Liver (tissue), 9 donors: ENCODE data around the gene USP11. TPM values are rescaled to one million over a fixed set of nuclear protein-coding genes. Genes with fewer than 3 reads are reported as not detected.

Experiments
- DNase-seq: peaks from one replicate; pipeline ENCODE4 v3.0.0-alpha.2; 2017; ENCODE audit warnings: low spot score
- H3K27ac ChIP-seq, 2 donors: one replicate each; pipeline ENCODE4 v1.7.0; 2013; ENCODE audit warnings: inconsistent platforms in 2 of 2, low read length in 2 of 2, control low read depth in 1 of 2, low read depth in 1 of 2, mild to moderate bottlenecking in 1 of 2
- H3K27me3 ChIP-seq, 4 donors: one replicate each; pipeline versions ENCODE4 v1.6.1 to v1.7.0; 2013; ENCODE audit warnings: low read length in 3 of 4, inconsistent platforms in 1 of 4, mild to moderate bottlenecking in 1 of 4, moderate library complexity in 1 of 4; ENCODE audit not compliant: control insufficient read depth in 4 of 4, insufficient read depth in 4 of 4
- H3K36me3 ChIP-seq, 4 donors: one replicate each; pipeline versions ENCODE4 v1.6.1 to v1.7.0; 2013; ENCODE audit warnings: low read length in 3 of 4, mild to moderate bottlenecking in 3 of 4, low read depth in 1 of 4, moderate library complexity in 1 of 4; ENCODE audit not compliant: control insufficient read depth in 4 of 4, insufficient read depth in 3 of 4
- H3K4me1 ChIP-seq, 4 donors: one replicate each; pipeline versions ENCODE4 v1.6.1 to v1.7.0; 2013; ENCODE audit warnings: low read length in 3 of 4, mild to moderate bottlenecking in 3 of 4, moderate library complexity in 1 of 4; ENCODE audit not compliant: control insufficient read depth in 4 of 4, insufficient read depth in 4 of 4
- H3K4me3 ChIP-seq, 3 donors: one replicate each; pipeline versions ENCODE4 v1.6.1 to v1.7.0; 2013; ENCODE audit warnings: low read length in 3 of 3, control low read depth in 1 of 3, low read depth in 1 of 3, mild to moderate bottlenecking in 1 of 3
- H3K9ac ChIP-seq, 2 donors: one replicate each; pipeline ENCODE4 v1.7.0; 2013; ENCODE audit warnings: low read length in 2 of 2, mild to moderate bottlenecking in 2 of 2, moderate library complexity in 2 of 2, control low read depth in 1 of 2, low read depth in 1 of 2
- H3K9me3 ChIP-seq, 4 donors: one replicate each; pipeline versions ENCODE4 v1.6.1 to v1.7.0; 2013; ENCODE audit warnings: low read length in 3 of 4; ENCODE audit not compliant: control insufficient read depth in 4 of 4
- ATF3 ChIP-seq: IDR thresholded peaks from 2 replicates; pipeline ENCODE4 v1.6.1; 2016; ENCODE audit warnings: antibody characterized with exemption
- EGR1 ChIP-seq, 2 donors: IDR thresholded peaks; 2 replicates each; pipeline ENCODE4 v1.6.1; 2016 to 2018; ENCODE audit warnings: antibody characterized with exemption in 2 of 2, low read depth in 2 of 2
- FOXA1 ChIP-seq: IDR thresholded peaks from 2 replicates; pipeline ENCODE4 v1.6.1; 2016; ENCODE audit warnings: antibody characterized with exemption
- FOXA2 ChIP-seq: IDR thresholded peaks from 2 replicates; pipeline ENCODE4 v1.6.1; 2016; ENCODE audit warnings: antibody characterized with exemption
- GABPA ChIP-seq, 2 donors: IDR thresholded peaks in 1 of 2; conservative IDR thresholded peaks in 1 of 2; 2 replicates each; pipeline ENCODE4 v1.6.1; 2016; ENCODE audit warnings: antibody characterized with exemption in 2 of 2, mild to moderate bottlenecking in 1 of 2, moderate library complexity in 1 of 2
- HNF4A ChIP-seq, 2 donors: conservative IDR thresholded peaks; 2 replicates each; pipeline ENCODE4 v1.6.1; 2016; ENCODE audit warnings: antibody characterized with exemption in 2 of 2, mild to moderate bottlenecking in 2 of 2
- HNF4G ChIP-seq: IDR thresholded peaks from 2 replicates; pipeline ENCODE4 v1.6.1; 2016; ENCODE audit warnings: antibody characterized with exemption
- JUND ChIP-seq, 2 donors: IDR thresholded peaks; 2 replicates each; pipeline ENCODE4 v1.6.1; 2016; ENCODE audit warnings: antibody characterized with exemption in 2 of 2
- MAX ChIP-seq: IDR thresholded peaks from 2 replicates; pipeline ENCODE4 v1.6.1; 2016; ENCODE audit warnings: antibody characterized with exemption
- NR2F2 ChIP-seq: IDR thresholded peaks from 2 replicates; pipeline ENCODE4 v1.6.1; 2016; ENCODE audit warnings: antibody characterized with exemption
- RAD21 ChIP-seq, 2 donors: IDR thresholded peaks; 2 replicates each; pipeline ENCODE4 v1.6.1; 2016; ENCODE audit warnings: antibody characterized with exemption in 2 of 2, mild to moderate bottlenecking in 2 of 2
- REST ChIP-seq: IDR thresholded peaks from 2 replicates; pipeline ENCODE4 v1.6.1; 2016; ENCODE audit warnings: antibody characterized with exemption, mild to moderate bottlenecking
- RXRA ChIP-seq, 2 donors: IDR thresholded peaks; 2 replicates each; pipeline ENCODE4 v1.6.1; 2017 to 2018; ENCODE audit warnings: antibody characterized with exemption in 2 of 2, mild to moderate bottlenecking in 1 of 2
- TAF1 ChIP-seq: conservative IDR thresholded peaks from 2 replicates; pipeline ENCODE4 v1.6.1; 2016; ENCODE audit warnings: antibody characterized with exemption, mild to moderate bottlenecking
- ZBTB33 ChIP-seq: IDR thresholded peaks from 2 replicates; pipeline ENCODE4 v1.6.1; 2016; ENCODE audit warnings: antibody characterized with exemption
- WGBS: extraction: QIAGEN DNeasy Blood & Tissue Kit; methylation state at CpG from one replicate; pipeline ENCODE4 v1.1.7; 2013; 5-methylcytosine and 5-hydroxymethylcytosine counted together
- polyA plus RNA-seq, 2 donors: library from polyadenylated mRNA; stranded (reverse) in 1 of 2; unstranded in 1 of 2; fragments of 200-250 nt in 1 of 2; fragments of >200 nt in 1 of 2; fragmentation: Nextera tagmentation in 1 of 2; extraction: Ambion mirVana in 1 of 2; gene quantifications; one replicate each; pipeline versions ENCODE4 v1.2.1 to v1.2.3, GENCODE V29; 2013 to 2015
- total RNA-seq, 2 donors: library from RNA; depleted of rRNA; stranded (reverse); fragments of >200 nt; gene quantifications; one replicate each; pipeline ENCODE4 v1.2.3, GENCODE V29; 2014
- donor health status: healthy.
- donor health status: healthy.
- donor health status: healthy.
- donor health status: healthy.
- donor health status: healthy.

The USP11 gene
- total and polyA plus RNA-seq, 4 donors = 9.6 to 24.3 (median 11.1) TPM

- TF ChIP-seq ZBTB33 = no peak
- TF ChIP-seq HNF4A (conservative IDR thresholded peaks at IDR 0.05) = no peak
- no peak for TF ChIP-seq JUND (IDR thresholded peaks at IDR 0.05)
- TF ChIP-seq GABPA (IDR thresholded peaks at IDR 0.05 in 1 of 2, conservative IDR thresholded peaks at IDR 0.05 in 1 of 2) = no peak
- no peak for TF ChIP-seq FOXA1
- no peak for TF ChIP-seq MAX
- TF ChIP-seq TAF1 = no peak
- TF ChIP-seq RXRA (IDR thresholded peaks at IDR 0.05) = no peak
Observed at GRCh38 chrX:47244676-47245075, 11.9 kb downstream of the USP11 start (continued).

- no peak for DNase-seq
- H3K4me3 ChIP-seq = no peak overlapping the region
- H3K9ac ChIP-seq = no peak overlapping the region
- no peak overlapping the region for H3K27ac ChIP-seq
- no peak for TF ChIP-seq NR2F2
- TF ChIP-seq JUND (IDR thresholded peaks at IDR 0.05) = no peak
- TF ChIP-seq ATF3 = no peak
- no peak for TF ChIP-seq REST
- no peak for TF ChIP-seq RXRA (IDR thresholded peaks at IDR 0.05)
- no peak for TF ChIP-seq HNF4A (conservative IDR thresholded peaks at IDR 0.05)
- TF ChIP-seq FOXA2 = no peak
- no peak for TF ChIP-seq ZBTB33
- no peak for TF ChIP-seq HNF4G
- no peak for TF ChIP-seq RAD21 (IDR thresholded peaks at IDR 0.05)
- no peak for TF ChIP-seq GABPA (IDR thresholded peaks at IDR 0.05 in 1 of 2, conservative IDR thresholded peaks at IDR 0.05 in 1 of 2)
- TF ChIP-seq FOXA1 = no peak
- TF ChIP-seq TAF1 = no peak
- no peak for TF ChIP-seq MAX
- TF ChIP-seq EGR1 (IDR thresholded peaks at IDR 0.05; ENCODE audit: low read depth in 2 of 2) = no peak
- peaks cover 0 to 2% (median 0%) of the 10 kb centered on the region in 4 donors for H3K27me3 ChIP-seq
- H3K9me3 ChIP-seq = peaks cover 0 to 4% (median 0%) of the 10 kb centered on the region in 4 donors
- no peaks in the 10 kb centered on the region for H3K4me1 ChIP-seq
- WGBS = 96% methylated on average over 10 of the region's 10 CpGs
- peaks cover 0 to 34% (median 12%) of the 10 kb centered on the region in 4 donors for H3K36me3 ChIP-seq
Observed at GRCh38 chrX:47245156-47245555, 12.3 kb downstream of the USP11 start.
